CD14-positive monocyte (primary cell): ENCODE results near the gene MVB12B. TPM values are rescaled to one million over a fixed set of nuclear protein-coding genes. Genes with fewer than 3 reads are reported as not detected.

Source experiments
- DNase-seq, 3 donors: peaks; one replicate each; pipeline ENCODE4 v3.0.0-alpha.2; 2011 to 2022
- H2AFZ ChIP-seq: 2 replicates; pipeline ENCODE4 v1.6.0; 2012; ENCODE audit warnings: mild to moderate bottlenecking, low read depth, low read length, inconsistent platforms; ENCODE audit not compliant: insufficient read depth, poor library complexity, severe bottlenecking
- H3K27ac ChIP-seq, 2 donors: 1 replicate in 1 of 2; 2 replicates in 1 of 2; pipeline ENCODE4 v1.5.1; 2012 to 2013; ENCODE audit warnings: low read length in 2 of 2, control low read depth in 1 of 2, inconsistent platforms in 1 of 2, low read depth in 1 of 2, mild to moderate bottlenecking in 1 of 2
- H3K27me3 ChIP-seq, 2 donors: one replicate each; pipeline versions ENCODE4 v1.6.0 to v1.6.1; 2011 to 2013; ENCODE audit warnings: low read length in 2 of 2; ENCODE audit not compliant: control insufficient read depth in 2 of 2, insufficient read depth in 2 of 2
- H3K36me3 ChIP-seq, 2 donors: replicated peaks in 1 of 2; 1 replicate in 1 of 2; 2 replicates in 1 of 2; pipeline versions ENCODE4 v1.5.1 to v1.6.1; 2012 to 2013; ENCODE audit warnings: low read length in 2 of 2, control low read depth in 1 of 2, inconsistent platforms in 1 of 2, mild to moderate bottlenecking in 1 of 2; ENCODE audit not compliant: insufficient read depth in 2 of 2, control insufficient read depth in 1 of 2
- H3K4me1 ChIP-seq, 2 donors: 1 replicate in 1 of 2; 2 replicates in 1 of 2; pipeline versions ENCODE4 v1.5.1 to v1.6.1; 2012 to 2013; ENCODE audit warnings: low read length in 2 of 2, control low read depth in 1 of 2, inconsistent platforms in 1 of 2, mild to moderate bottlenecking in 1 of 2, moderate library complexity in 1 of 2; ENCODE audit not compliant: insufficient read depth in 2 of 2, control insufficient read depth in 1 of 2
- H3K4me2 ChIP-seq: replicated peaks from 2 replicates; pipeline ENCODE3; 2012; ENCODE audit warnings: low read length, moderate library complexity, mild to moderate bottlenecking; ENCODE audit not compliant: poor library complexity, severe bottlenecking; ENCODE audit errors: extremely low read depth
- H3K4me3 ChIP-seq, 3 experiments: fragments of 200-600 bp in 1 of 3; sonication (generic) in 1 of 3; replicated peaks in 1 of 3; 1 replicate in 2 of 3; 2 replicates in 1 of 3; pipeline ENCODE4 v1.5.1; 2011 to 2013; ENCODE audit warnings: low read length in 3 of 3, mild to moderate bottlenecking in 3 of 3, control low read depth in 2 of 3, low read depth in 2 of 3, inconsistent platforms in 1 of 3, moderate library complexity in 1 of 3
- H3K79me2 ChIP-seq: 2 replicates; pipeline ENCODE4 v1.6.0; 2012; ENCODE audit warnings: mild to moderate bottlenecking, control low read depth, inconsistent platforms, low read length, moderate library complexity; ENCODE audit not compliant: insufficient read depth
- H3K9ac ChIP-seq: 2 replicates; pipeline ENCODE4 v1.6.0; 2017; ENCODE audit warnings: low read length, mild to moderate bottlenecking; ENCODE audit not compliant: insufficient read depth, poor library complexity, severe bottlenecking
- H3K9me3 ChIP-seq, 2 donors: replicated peaks in 1 of 2; 1 replicate in 1 of 2; 2 replicates in 1 of 2; pipeline versions ENCODE4 v1.5.1 to v1.6.1; 2012 to 2013; ENCODE audit warnings: low read length in 2 of 2, control low read depth in 1 of 2; ENCODE audit not compliant: control insufficient read depth in 1 of 2, insufficient read depth in 1 of 2
- H4K20me1 ChIP-seq: 2 replicates; pipeline ENCODE4 v1.6.0; 2012; ENCODE audit warnings: mild to moderate bottlenecking, low read length, control low read depth, moderate library complexity; ENCODE audit not compliant: insufficient read depth
- H3K27ac Mint-ChIP-seq, 7 donors: one replicate each; pipeline ENCODE4 v1.8.0; 2020; ENCODE audit warnings: mild to moderate bottlenecking in 7 of 7, mixed read lengths in 7 of 7, moderate library complexity in 6 of 7, inconsistent platforms in 2 of 7
- H3K27me3 Mint-ChIP-seq, 3 donors: one replicate each; pipeline ENCODE4 v1.8.0; 2021 to 2022; ENCODE audit warnings: low read depth in 3 of 3, mild to moderate bottlenecking in 3 of 3, mixed read lengths in 3 of 3, moderate library complexity in 3 of 3, inconsistent platforms in 1 of 3
- H3K36me3 Mint-ChIP-seq, 2 donors: one replicate each; pipeline ENCODE4 v1.8.0; 2020; ENCODE audit warnings: mixed read lengths in 2 of 2, inconsistent platforms in 1 of 2, mild to moderate bottlenecking in 1 of 2
- H3K4me1 Mint-ChIP-seq: one replicate; pipeline ENCODE4 v1.8.0; 2020; ENCODE audit warnings: mild to moderate bottlenecking, mixed read lengths
- H3K4me3 Mint-ChIP-seq, 2 donors: one replicate each; pipeline ENCODE4 v1.8.0; 2020; ENCODE audit warnings: mild to moderate bottlenecking in 2 of 2, mixed read lengths in 2 of 2, moderate library complexity in 1 of 2
- H3K9me3 Mint-ChIP-seq, 7 donors: one replicate each; pipeline ENCODE4 v1.8.0; 2020 to 2022; ENCODE audit warnings: mixed read lengths in 7 of 7, mild to moderate bottlenecking in 6 of 7, moderate library complexity in 6 of 7, inconsistent platforms in 2 of 7
- CTCF ChIP-seq: fragments of 200-600 bp; IDR thresholded peaks from one replicate; pipeline ENCODE4 v1.8.0; 2022; ENCODE audit warnings: antibody characterized with exemption, mild to moderate bottlenecking
- WGBS: methylation state at CpG from one replicate; pipeline ENCODE4 v1.1.5; 2013; ENCODE audit warnings: missing lambda C conversion rate; ENCODE audit not compliant: insufficient coverage; 5-methylcytosine and 5-hydroxymethylcytosine counted together
- intact Hi-C, 2 donors: fragments of 100-400 bp; cut with micrococcal nuclease; formaldehyde crosslinking; loops; one replicate each; pipeline versions ENCODE4 v1.15.0 to v1.15.1; 2023
- polyA plus RNA-seq, 3 donors: library from polyadenylated mRNA; depleted of rRNA in 1 of 3; unstranded in 2 of 3; stranded (reverse) in 1 of 3; fragments of 300-500 nt in 2 of 3; fragments of >200 nt in 1 of 3; fragmentation: Illumina TruSeq in 2 of 3; gene quantifications; 1 replicate in 2 of 3; 2 replicates in 1 of 3; pipeline ENCODE4 v1.2.3, GENCODE V29; 2012 to 2021

The MVB12B gene
- polyA plus RNA-seq, 3 donors = 2.8 to 8.1 (median 3.5) TPM

DNA sequence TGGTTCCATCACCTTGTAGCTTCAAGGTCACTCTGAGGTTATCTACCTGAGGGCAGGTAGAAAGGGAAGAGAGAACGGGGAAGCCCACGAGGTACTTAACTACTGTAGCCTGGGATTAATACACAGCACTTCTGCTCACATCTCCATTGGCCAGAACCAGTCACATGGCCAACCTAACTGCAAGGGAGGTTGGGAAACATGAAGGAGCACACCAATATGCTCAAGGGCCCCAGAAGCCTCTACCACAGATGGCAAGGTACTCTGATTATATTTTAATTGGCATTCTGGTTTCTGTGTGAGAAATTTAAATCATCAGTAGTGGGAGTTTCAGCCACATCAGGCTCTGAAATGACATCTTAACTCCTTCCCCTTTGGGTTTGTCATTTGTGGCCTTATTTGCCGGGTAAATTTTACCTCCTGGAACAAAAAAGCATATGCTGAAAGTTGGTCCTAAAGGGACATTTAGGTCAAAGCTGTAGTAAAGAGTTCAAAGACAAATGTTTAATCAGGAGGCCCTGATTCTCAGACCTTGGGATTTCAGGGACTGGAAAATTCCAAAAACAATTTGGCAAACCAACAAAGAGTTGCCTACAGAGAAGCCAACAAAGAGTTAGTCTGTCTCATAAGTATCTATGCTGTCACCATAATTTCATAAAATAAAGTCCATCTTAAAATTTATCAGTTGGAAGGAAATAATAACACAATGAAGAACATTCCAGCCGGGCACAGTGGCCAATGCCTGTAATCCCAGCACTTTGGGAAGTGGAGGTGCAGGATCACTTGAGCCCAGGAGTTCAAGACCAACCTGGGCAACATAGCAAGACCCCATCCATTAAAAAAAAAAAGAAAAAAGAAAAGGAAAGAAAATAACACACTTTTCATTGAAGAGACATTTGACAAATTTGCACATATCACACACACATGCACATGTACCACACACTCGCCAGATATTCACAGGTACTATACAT is 13.8 kb upstream of the MVB12B start:
- Histone ChIP-seq H3K27me3 (no peaks in the 10 kb centered on the region), H3K9ac (no peak overlapping the region), H2AFZ (no peak overlapping the region), H4K20me1 (no peaks in the 10 kb centered on the region), H3K9me3 (no peaks in the 10 kb centered on the region), H3K27ac (no peak overlapping the region), H3K4me2 (no peak overlapping the region), H3K4me1 (no peaks in the 10 kb centered on the region), H3K79me2 (no peaks in the 10 kb centered on the region), H3K4me3 (no peak overlapping the region), H3K36me3 (no peaks in the 10 kb centered on the region)
- Mint-ChIP-seq H3K9me3 (peaks cover 0 to 4% (median 0%) of the 10 kb centered on the region in 7 donors), H3K27ac (no peak overlapping the region), H3K4me1 (peaks cover 4% of the 10 kb centered on the region), H3K36me3 (no peaks in the 10 kb centered on the region), H3K27me3 (peaks cover 0 to 8% (median 2%) of the 10 kb centered on the region in 3 donors), H3K4me3 (no peak overlapping the region)
- intact Hi-C loops = no loop called here
- no peak for DNase-seq
- no CpG with 5 or more reads among the region's 5 CpGs for WGBS
- TF ChIP-seq CTCF = no peak

- no peak overlapping the region for H3K27ac ChIP-seq
- no peaks in the 10 kb centered on the region for H3K4me1 ChIP-seq
- no peaks in the 10 kb centered on the region for H3K27me3 ChIP-seq
- Mint-ChIP-seq H3K4me1 (peaks cover 8% of the 10 kb centered on the region), H3K9me3 (peaks cover 0 to 4% (median 2%) of the 10 kb centered on the region in 7 donors), H3K27me3 (peaks cover 0 to 9% (median 2%) of the 10 kb centered on the region in 3 donors), H3K4me3 (no peak overlapping the region), H3K27ac (no peak overlapping the region), H3K36me3 (no peaks in the 10 kb centered on the region)
- H4K20me1 ChIP-seq = no peaks in the 10 kb centered on the region
- H3K36me3 ChIP-seq = no peaks in the 10 kb centered on the region
- no peak overlapping the region for H3K4me2 ChIP-seq
- H3K9me3 ChIP-seq = no peaks in the 10 kb centered on the region
- H3K79me2 ChIP-seq = no peaks in the 10 kb centered on the region
- 92% methylated on average over 1 of the region's 3 CpGs for WGBS
- no peak overlapping the region for H2AFZ ChIP-seq
- H3K9ac ChIP-seq = no peak overlapping the region
- DNase-seq = no peak
- TF ChIP-seq CTCF = no peak
- intact Hi-C loops = loop anchor here (5.0 kb wide), 4 partner anchors 81 to 176 kb away; no protein-coding TSS in a partner anchor
- H3K4me3 ChIP-seq = no peak overlapping the region
Observed at GRCh38 chr9:126316085-126316655, 10.5 kb upstream of the MVB12B start.
